Measurements from ENCODE around the gene CST7.
"Not testable (repeated sequence)": the region's sequence is repeated elsewhere in the genome, so short reads cannot be mapped to it uniquely, and the experiment has no call there.

The CST7 gene

GRCh38 chr20:24943731-24944130, 5.3 kb upstream of the CST7 start:
- Histone ChIP-seq H3F3A (ENCODE audit: insufficient read depth) (no peaks in the 10 kb centered on the region), H3K79me2 (ENCODE audit: insufficient read depth, low read length) (no peaks in the 10 kb centered on the region), H3K9me2 (replicated peaks; ENCODE audit: insufficient read depth, low read length) (no peaks in the 10 kb centered on the region), H3K27ac (ENCODE audit: low read depth, low read length) (no peak overlapping the region), H3K4me3 (ENCODE audit: insufficient read depth, low read length, poor library complexity, severe bottlenecking) (no peak overlapping the region), H3K27me3 (ENCODE audit: low read length) (no peaks in the 10 kb centered on the region), H2AFZ (ENCODE audit: low read depth, low read length, severe bottlenecking) (no peak overlapping the region), H3K36me3 (ENCODE audit: low read length) (no peaks in the 10 kb centered on the region), H3K4me2 (ENCODE audit: low read depth, low read length, poor library complexity, severe bottlenecking) (no peak overlapping the region), H3K9ac (ENCODE audit: low read length) (no peak overlapping the region), H3K9me3 (ENCODE audit: insufficient read depth, low read length) (no peaks in the 10 kb centered on the region), H4K20me1 (ENCODE audit: low read depth, low read length) (no peaks in the 10 kb centered on the region)
- TF ChIP-seq CTCF (IDR thresholded peaks at IDR 0.05; ENCODE audit: insufficient read depth, low read length, poor library complexity, severe bottlenecking) (no peak), EZH2phosphoT487 (conservative IDR thresholded peaks at IDR 0.05; ENCODE audit: low read length) (no peak)

- H2AFZ ChIP-seq (ENCODE audit: low read depth, low read length, severe bottlenecking); H3K36me3 ChIP-seq (ENCODE audit: low read length); H3K27ac ChIP-seq (ENCODE audit: low read depth, low read length); H3K4me3 ChIP-seq (ENCODE audit: insufficient read depth, low read length, poor library complexity, severe bottlenecking); H3K79me2 ChIP-seq (ENCODE audit: insufficient read depth, low read length); H3K4me2 ChIP-seq (ENCODE audit: low read depth, low read length, poor library complexity, severe bottlenecking); H4K20me1 ChIP-seq (ENCODE audit: low read depth, low read length); H3F3A ChIP-seq (ENCODE audit: insufficient read depth); H3K9me2 ChIP-seq (replicated peaks; ENCODE audit: insufficient read depth, low read length); H3K27me3 ChIP-seq (ENCODE audit: low read length); H3K9ac ChIP-seq (ENCODE audit: low read length); H3K9me3 ChIP-seq (ENCODE audit: insufficient read depth, low read length): not testable (repeated sequence)
Measured at GRCh38 chr20:24946376-24946775, 2.7 kb upstream of the CST7 start.

- not testable (repeated sequence) for H3K9ac ChIP-seq (ENCODE audit: low read length)
Measured at GRCh38 chr20:24948396-24948938, 602 bp upstream of the CST7 start.

GRCh38 chr20:24949756-24950127, 673 bp downstream of the CST7 start:
- no peak overlapping the region for H3K27ac ChIP-seq (ENCODE audit: low read depth, low read length)

More at GRCh38 chr20:24948396-24948938, 602 bp upstream of the CST7 start:
- H3K4me2 ChIP-seq (ENCODE audit: low read depth, low read length, poor library complexity, severe bottlenecking); H3K9me3 ChIP-seq (ENCODE audit: insufficient read depth, low read length); H2AFZ ChIP-seq (ENCODE audit: low read depth, low read length, severe bottlenecking); H3K9me2 ChIP-seq (replicated peaks; ENCODE audit: insufficient read depth, low read length); H3K27ac ChIP-seq (ENCODE audit: low read depth, low read length); H4K20me1 ChIP-seq (ENCODE audit: low read depth, low read length); H3K4me3 ChIP-seq (ENCODE audit: insufficient read depth, low read length, poor library complexity, severe bottlenecking); H3F3A ChIP-seq (ENCODE audit: insufficient read depth); H3K79me2 ChIP-seq (ENCODE audit: insufficient read depth, low read length); H3K27me3 ChIP-seq (ENCODE audit: low read length); H3K36me3 ChIP-seq (ENCODE audit: low read length): not testable (repeated sequence)

More at GRCh38 chr20:24949756-24950127, 673 bp downstream of the CST7 start:
- H3K9me3 ChIP-seq (ENCODE audit: insufficient read depth, low read length) = no peaks in the 10 kb centered on the region
- no peak overlapping the region for H3K4me3 ChIP-seq (ENCODE audit: insufficient read depth, low read length, poor library complexity, severe bottlenecking)
- H3K9me2 ChIP-seq (replicated peaks; ENCODE audit: insufficient read depth, low read length) = no peaks in the 10 kb centered on the region
- H3K79me2 ChIP-seq (ENCODE audit: insufficient read depth, low read length) = no peaks in the 10 kb centered on the region
- H3K4me2 ChIP-seq (ENCODE audit: low read depth, low read length, poor library complexity, severe bottlenecking) = no peak overlapping the region
- H3K9ac ChIP-seq (ENCODE audit: low read length) = no peak overlapping the region
- TF ChIP-seq CTCF (IDR thresholded peaks at IDR 0.05; ENCODE audit: insufficient read depth, low read length, poor library complexity, severe bottlenecking) (no peak), EZH2phosphoT487 (conservative IDR thresholded peaks at IDR 0.05; ENCODE audit: low read length) (no peak)
- no peaks in the 10 kb centered on the region for H4K20me1 ChIP-seq (ENCODE audit: low read depth, low read length)
- H3K27me3 ChIP-seq (ENCODE audit: low read length) = no peaks in the 10 kb centered on the region
- no peaks in the 10 kb centered on the region for H3K36me3 ChIP-seq (ENCODE audit: low read length)
- H2AFZ ChIP-seq (ENCODE audit: low read depth, low read length, severe bottlenecking) = no peak overlapping the region
- H3F3A ChIP-seq (ENCODE audit: insufficient read depth) = no peaks in the 10 kb centered on the region
